Activated CD8-positive, alpha-beta T cell treated with anti-CD3 and anti-CD28 coated beads for 36 hours (primary cell): Measurements from ENCODE around the gene PKNOX1. TPM values are rescaled to one million over a fixed set of nuclear protein-coding genes. Genes with fewer than 3 reads are reported as not detected.
"Not testable (repeated sequence)": the region's sequence is repeated elsewhere in the genome, so short reads cannot be mapped to it uniquely, and the experiment has no call there.

Experiments used
- ATAC-seq: fragments of 200-7000 bp; cut with Tn5 transposase; one replicate; pipeline ENCODE4 v1.10.0; 2021; ENCODE audit warnings: mild to moderate bottlenecking, moderate library complexity
- CTCF ChIA-PET: fragments of 350-600 bp; sonication (Branson Sonifier 250); formaldehyde crosslinking; loops from one replicate; lab custom pipeline; 2021; ENCODE audit warnings: antibody characterized with exemption; lab: Charles Lee
- POLR2A ChIA-PET: fragments of 350-600 bp; sonication (Branson Sonifier 250); formaldehyde crosslinking; loops from one replicate; lab custom pipeline; 2021; ENCODE audit warnings: antibody characterized with exemption; lab: Charles Lee
- DNase-seq: peaks from one replicate; pipeline ENCODE4 v3.0.0-alpha.2; 2020
- H3K27ac Mint-ChIP-seq: one replicate; pipeline ENCODE4 v1.8.0; 2021; ENCODE audit warnings: mild to moderate bottlenecking, mixed read lengths
- H3K27me3 Mint-ChIP-seq: one replicate; pipeline ENCODE4 v1.8.0; 2021; ENCODE audit warnings: mixed read lengths
- H3K36me3 Mint-ChIP-seq: one replicate; pipeline ENCODE4 v1.8.0; 2021; ENCODE audit warnings: low read depth, mixed read lengths
- H3K4me1 Mint-ChIP-seq: one replicate; pipeline ENCODE4 v1.8.0; 2021; ENCODE audit warnings: low read depth, mixed read lengths
- H3K4me3 Mint-ChIP-seq: one replicate; pipeline ENCODE4 v1.8.0; 2021; ENCODE audit warnings: mild to moderate bottlenecking, moderate library complexity, mixed read lengths
- H3K9me3 Mint-ChIP-seq: one replicate; pipeline ENCODE4 v1.8.0; 2021; ENCODE audit warnings: mixed read lengths
- CTCF ChIP-seq: fragments of 200-600 bp; IDR thresholded peaks from one replicate; pipeline ENCODE4 v1.8.0; 2022; ENCODE audit warnings: antibody characterized with exemption, mild to moderate bottlenecking
- intact Hi-C: fragments of 100-400 bp; cut with micrococcal nuclease; formaldehyde crosslinking; loops from one replicate; pipeline ENCODE4 v1.10.0; 2022
- total RNA-seq, 2 experiments: library from RNA; stranded (reverse); gene quantifications; one replicate each; pipeline ENCODE4 v1.2.3, GENCODE V29; 2021

The PKNOX1 gene
- total RNA-seq, 2 experiments from 2014 or later = 12.6 to 14.1 TPM

- POLR2A ChIA-PET = no interaction called here
- Mint-ChIP-seq H3K9me3 (no peaks in the 10 kb centered on the region), H3K4me3 (no peak overlapping the region), H3K36me3 (no peaks in the 10 kb centered on the region), H3K27ac (no peak overlapping the region), H3K27me3 (no peaks in the 10 kb centered on the region), H3K4me1 (peaks cover 3% of the 10 kb centered on the region)
- ATAC-seq = no peak
- no peak for TF ChIP-seq CTCF
- CTCF ChIA-PET = interaction anchor here (1.5 kb wide), 1 partner anchor 90 kb away, joined by 3 read pairs; no protein-coding TSS in a partner anchor
- no peak for DNase-seq
- intact Hi-C loops = no loop called here
These were observed 36.3 kb upstream of the PKNOX1 start for GRCh38 chr21:42937960-42938605.

GRCh38 chr21:42938606-42938995 is 35.8 kb upstream of the PKNOX1 start:
- CTCF ChIA-PET = interaction anchor here (1.5 kb wide), 1 partner anchor 90 kb away, joined by 3 read pairs; no protein-coding TSS in a partner anchor
- POLR2A ChIA-PET = not testable (repeated sequence)

GRCh38 chr21:42939582-42940413 is 34.6 kb upstream of the PKNOX1 start:
- H3K36me3 Mint-ChIP-seq = no peaks in the 10 kb centered on the region
- no peaks in the 10 kb centered on the region for H3K27me3 Mint-ChIP-seq
- no peaks in the 10 kb centered on the region for H3K9me3 Mint-ChIP-seq
- no peak for TF ChIP-seq CTCF
- DNase-seq (no peak), ATAC-seq (no peak)
- intact Hi-C loops = no loop called here
- POLR2A ChIA-PET = no interaction called here
- H3K4me1 Mint-ChIP-seq = peaks cover 3% of the 10 kb centered on the region
- H3K27ac Mint-ChIP-seq = no peak overlapping the region
- no peak overlapping the region for H3K4me3 Mint-ChIP-seq
- CTCF ChIA-PET = no interaction called here

More at GRCh38 chr21:42938606-42938995, 35.8 kb upstream of the PKNOX1 start:
- H3K27ac Mint-ChIP-seq, H3K4me3 Mint-ChIP-seq, DNase-seq, H3K9me3 Mint-ChIP-seq, H3K4me1 Mint-ChIP-seq, H3K27me3 Mint-ChIP-seq, intact Hi-C loops, H3K36me3 Mint-ChIP-seq, ATAC-seq: not testable (repeated sequence)

- ChIA-PET POLR2A (no interaction called here), CTCF (no interaction called here)
- Mint-ChIP-seq H3K27me3 (no peaks in the 10 kb centered on the region), H3K36me3 (no peaks in the 10 kb centered on the region), H3K4me1 (peaks cover 3% of the 10 kb centered on the region), H3K4me3 (no peak overlapping the region), H3K9me3 (no peaks in the 10 kb centered on the region), H3K27ac (no peak overlapping the region)
- TF ChIP-seq CTCF = no peak
- DNase-seq = no peak
- intact Hi-C loops = no loop called here
- ATAC-seq = no peak
These were observed 32.7 kb upstream of the PKNOX1 start for GRCh38 chr21:42941696-42942085.

GRCh38 chr21:42942244-42942643 is 32.1 kb upstream of the PKNOX1 start:
- ATAC-seq = no peak
- CTCF ChIA-PET = no interaction called here
- H3K27ac Mint-ChIP-seq = no peak overlapping the region
- H3K36me3 Mint-ChIP-seq = no peaks in the 10 kb centered on the region
- POLR2A ChIA-PET = no interaction called here
- peaks cover 3% of the 10 kb centered on the region for H3K4me1 Mint-ChIP-seq
- no peak for TF ChIP-seq CTCF
- no peak for DNase-seq
- no peak overlapping the region for H3K4me3 Mint-ChIP-seq
- intact Hi-C loops = no loop called here
- no peaks in the 10 kb centered on the region for H3K27me3 Mint-ChIP-seq
- H3K9me3 Mint-ChIP-seq = no peaks in the 10 kb centered on the region

- H3K27me3 Mint-ChIP-seq, H3K9me3 Mint-ChIP-seq, H3K27ac Mint-ChIP-seq, H3K4me1 Mint-ChIP-seq, ATAC-seq, H3K36me3 Mint-ChIP-seq, CTCF ChIA-PET, H3K4me3 Mint-ChIP-seq, DNase-seq, intact Hi-C loops, POLR2A ChIA-PET: not testable (repeated sequence)
These were observed 25.1 kb upstream of the PKNOX1 start for GRCh38 chr21:42949094-42949755.

GRCh38 chr21:42951193-42951592 is 23.2 kb upstream of the PKNOX1 start:
- H3K36me3 Mint-ChIP-seq, DNase-seq, H3K9me3 Mint-ChIP-seq, H3K4me1 Mint-ChIP-seq, ATAC-seq, CTCF ChIA-PET, H3K27ac Mint-ChIP-seq, H3K4me3 Mint-ChIP-seq, H3K27me3 Mint-ChIP-seq, POLR2A ChIA-PET, intact Hi-C loops: not testable (repeated sequence)
